Parathyroid adenoma (tissue), 2 donors: ENCODE measurements around the gene SPATA33.

Source experiments
- H2AFZ ChIP-seq: fragments of 300-600 bp; sonication (generic); one replicate; pipeline ENCODE4 v1.7.0; 2017; ENCODE audit warnings: antibody characterized with exemption, mild to moderate bottlenecking
- H3K27ac ChIP-seq: fragments of 300-600 bp; sonication (generic); one replicate; pipeline ENCODE4 v1.7.0; 2017
- H3K27me3 ChIP-seq: fragments of 300-600 bp; sonication (generic); one replicate; pipeline ENCODE4 v1.7.0; 2017; ENCODE audit warnings: low read length; ENCODE audit not compliant: control insufficient read depth, insufficient read depth
- H3K36me3 ChIP-seq: fragments of 300-600 bp; sonication (generic); one replicate; pipeline ENCODE4 v1.7.0; 2017; ENCODE audit warnings: low read length; ENCODE audit not compliant: control insufficient read depth, insufficient read depth
- H3K4me1 ChIP-seq: fragments of 300-600 bp; sonication (generic); one replicate; pipeline ENCODE4 v1.7.0; 2017; ENCODE audit warnings: control low read depth
- H3K4me2 ChIP-seq: fragments of 300-600 bp; sonication (generic); one replicate; pipeline ENCODE4 v1.7.0; 2017; ENCODE audit warnings: low read length
- H3K4me3 ChIP-seq: fragments of 300-600 bp; sonication (generic); one replicate; pipeline ENCODE4 v1.7.0; 2017; ENCODE audit warnings: low read depth, low read length
- H3K79me2 ChIP-seq: fragments of 300-600 bp; sonication (generic); one replicate; pipeline ENCODE4 v1.7.0; 2017; ENCODE audit warnings: control low read depth
- H3K9ac ChIP-seq: fragments of 300-600 bp; sonication (generic); one replicate; pipeline ENCODE4 v1.7.0; 2017; ENCODE audit warnings: mild to moderate bottlenecking
- H3K9me3 ChIP-seq: fragments of 300-600 bp; sonication (generic); one replicate; pipeline ENCODE4 v1.7.0; 2017; ENCODE audit warnings: low read length; ENCODE audit not compliant: control insufficient read depth
- TF ChIP-seq, protein P1 (sequence below): fragments of 300-600 bp; sonication (generic); IDR thresholded peaks from one replicate; pipeline ENCODE4 v1.7.0; 2017; ENCODE audit warnings: antibody characterized with exemption, mild to moderate bottlenecking
- donor health status: primary hyperparathyroidism.

Gene SPATA33

DNA sequence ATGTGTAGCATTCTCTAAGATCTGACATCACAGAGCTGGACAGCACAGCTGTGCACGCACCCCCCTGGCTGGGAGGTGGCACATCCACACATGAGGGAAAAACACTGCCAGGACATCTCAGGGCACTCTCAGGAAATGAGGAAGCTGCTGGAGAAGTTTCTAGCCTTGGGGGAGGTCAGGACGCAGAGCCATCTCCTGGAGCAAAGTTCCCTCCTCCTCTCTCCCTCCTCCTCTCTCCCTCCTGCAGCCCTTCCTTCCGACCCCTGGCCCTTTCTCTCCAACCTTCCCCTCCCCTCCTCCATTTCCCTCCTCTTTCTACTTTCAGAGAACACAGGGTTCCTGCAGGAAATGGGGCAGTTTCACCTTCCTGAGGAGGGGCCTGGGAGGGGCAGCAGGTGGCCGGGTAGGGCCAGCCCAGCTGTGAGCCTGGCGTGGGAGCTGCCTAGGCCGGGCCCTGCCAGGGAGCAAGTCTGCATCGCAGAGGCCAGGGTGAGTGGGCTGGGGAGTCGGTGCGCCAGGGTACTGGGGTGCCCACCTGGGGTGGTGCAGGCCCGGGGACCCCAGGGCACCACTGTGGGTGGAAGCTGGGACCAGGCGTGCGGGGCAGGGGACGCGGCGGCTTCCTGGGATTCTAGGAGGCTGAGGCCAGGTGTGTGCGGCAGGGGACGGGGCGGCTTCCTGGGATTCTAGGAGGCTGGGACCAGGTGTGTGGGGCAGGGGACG lies 44.2 kb upstream of the SPATA33 start, which contains the start of gene DPEP1:
TSS of gene DPEP1 (plus strand) at position 412 of the 723 bp plus-strand sequence. CDS start 16,769 bp downstream, outside the sequence.
- H3K9ac ChIP-seq = no peak within 1 kb of the TSS
- no peak within 1 kb of the TSS for H2AFZ ChIP-seq
- no peaks in the 10 kb centered on the region for H3K4me1 ChIP-seq
- H3K27ac ChIP-seq = no peak within 1 kb of the TSS
- TF ChIP-seq, protein P1, sequence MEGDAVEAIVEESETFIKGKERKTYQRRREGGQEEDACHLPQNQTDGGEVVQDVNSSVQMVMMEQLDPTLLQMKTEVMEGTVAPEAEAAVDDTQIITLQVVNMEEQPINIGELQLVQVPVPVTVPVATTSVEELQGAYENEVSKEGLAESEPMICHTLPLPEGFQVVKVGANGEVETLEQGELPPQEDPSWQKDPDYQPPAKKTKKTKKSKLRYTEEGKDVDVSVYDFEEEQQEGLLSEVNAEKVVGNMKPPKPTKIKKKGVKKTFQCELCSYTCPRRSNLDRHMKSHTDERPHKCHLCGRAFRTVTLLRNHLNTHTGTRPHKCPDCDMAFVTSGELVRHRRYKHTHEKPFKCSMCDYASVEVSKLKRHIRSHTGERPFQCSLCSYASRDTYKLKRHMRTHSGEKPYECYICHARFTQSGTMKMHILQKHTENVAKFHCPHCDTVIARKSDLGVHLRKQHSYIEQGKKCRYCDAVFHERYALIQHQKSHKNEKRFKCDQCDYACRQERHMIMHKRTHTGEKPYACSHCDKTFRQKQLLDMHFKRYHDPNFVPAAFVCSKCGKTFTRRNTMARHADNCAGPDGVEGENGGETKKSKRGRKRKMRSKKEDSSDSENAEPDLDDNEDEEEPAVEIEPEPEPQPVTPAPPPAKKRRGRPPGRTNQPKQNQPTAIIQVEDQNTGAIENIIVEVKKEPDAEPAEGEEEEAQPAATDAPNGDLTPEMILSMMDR = no peak
- H3K36me3 ChIP-seq = no peaks in the 10 kb centered on the region
- no peak within 1 kb of the TSS for H3K4me3 ChIP-seq
- H3K27me3 ChIP-seq = no peaks in the 10 kb centered on the region
- H3K9me3 ChIP-seq = no peaks in the 10 kb centered on the region
- no peak within 1 kb of the TSS for H3K4me2 ChIP-seq
- H3K79me2 ChIP-seq = no peaks in the 10 kb centered on the region

DNA sequence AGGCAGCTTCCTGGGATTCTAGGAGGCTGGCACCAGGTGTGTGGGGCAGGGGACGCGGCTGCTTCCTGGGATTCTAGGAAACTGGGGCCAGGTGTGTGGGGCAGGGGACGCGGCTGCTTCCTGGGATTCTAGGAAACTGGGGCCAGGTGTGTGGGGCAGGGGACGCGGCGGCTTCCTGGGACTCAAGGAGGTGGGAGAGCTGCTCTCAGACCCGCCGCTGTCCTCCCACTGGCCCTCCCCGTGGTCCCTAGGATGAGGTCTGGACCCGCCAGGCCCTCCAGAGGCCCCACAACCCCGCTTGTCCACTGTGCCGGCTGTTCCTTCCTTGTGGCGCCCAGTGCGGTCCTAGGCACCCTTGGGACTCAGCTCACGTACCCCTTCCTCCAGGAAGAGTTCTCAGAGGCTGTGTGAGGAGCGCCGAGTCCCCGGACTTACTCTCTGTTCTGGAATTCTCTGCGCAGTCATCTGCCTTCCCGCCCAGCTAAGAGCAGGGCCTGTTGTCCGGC lies 43.6 kb upstream of the SPATA33 start:
- Histone ChIP-seq H3K4me1 (no peaks in the 10 kb centered on the region), H3K9me3 (no peaks in the 10 kb centered on the region)
- TF ChIP-seq, protein P1 = no peak

DNA sequence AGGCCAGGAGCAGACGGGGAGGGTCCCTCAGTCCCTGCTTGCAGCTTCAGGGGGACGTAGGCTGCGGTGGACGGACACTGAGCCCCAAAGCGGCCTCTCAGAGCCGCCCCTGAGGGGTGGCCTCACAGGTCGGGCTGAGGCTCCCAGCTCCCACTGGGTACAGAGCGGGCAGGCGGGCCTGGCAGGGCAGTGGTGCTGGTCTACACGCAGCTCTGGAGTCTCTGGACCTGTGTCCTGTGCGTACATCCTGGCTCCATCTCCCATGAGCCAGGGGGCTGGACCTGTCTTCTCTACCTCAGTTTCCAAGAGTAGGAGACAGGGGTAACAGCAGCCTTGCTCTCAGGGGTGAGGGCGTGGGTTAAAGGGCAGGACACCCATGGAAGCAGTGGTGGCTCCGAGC lies 42.5 kb upstream of the SPATA33 start:
- H3K9ac ChIP-seq = no peak overlapping the region
- no peaks in the 10 kb centered on the region for H3K27me3 ChIP-seq
- TF ChIP-seq, protein P1 = no peak
- H3K9me3 ChIP-seq = no peaks in the 10 kb centered on the region
- no peak overlapping the region for H3K4me3 ChIP-seq
- no peak overlapping the region for H3K27ac ChIP-seq
- H3K36me3 ChIP-seq = no peaks in the 10 kb centered on the region
- H3K4me1 ChIP-seq = no peaks in the 10 kb centered on the region
- no peak overlapping the region for H2AFZ ChIP-seq
- no peaks in the 10 kb centered on the region for H3K79me2 ChIP-seq
- H3K4me2 ChIP-seq = no peak overlapping the region

More for the DNA sequence above, 43.6 kb upstream of the SPATA33 start:
- Histone ChIP-seq H2AFZ (no peak overlapping the region), H3K79me2 (no peaks in the 10 kb centered on the region), H3K4me3 (no peak overlapping the region), H3K4me2 (no peak overlapping the region), H3K9ac (no peak overlapping the region), H3K36me3 (no peaks in the 10 kb centered on the region), H3K27ac (no peak overlapping the region), H3K27me3 (no peaks in the 10 kb centered on the region)

DNA sequence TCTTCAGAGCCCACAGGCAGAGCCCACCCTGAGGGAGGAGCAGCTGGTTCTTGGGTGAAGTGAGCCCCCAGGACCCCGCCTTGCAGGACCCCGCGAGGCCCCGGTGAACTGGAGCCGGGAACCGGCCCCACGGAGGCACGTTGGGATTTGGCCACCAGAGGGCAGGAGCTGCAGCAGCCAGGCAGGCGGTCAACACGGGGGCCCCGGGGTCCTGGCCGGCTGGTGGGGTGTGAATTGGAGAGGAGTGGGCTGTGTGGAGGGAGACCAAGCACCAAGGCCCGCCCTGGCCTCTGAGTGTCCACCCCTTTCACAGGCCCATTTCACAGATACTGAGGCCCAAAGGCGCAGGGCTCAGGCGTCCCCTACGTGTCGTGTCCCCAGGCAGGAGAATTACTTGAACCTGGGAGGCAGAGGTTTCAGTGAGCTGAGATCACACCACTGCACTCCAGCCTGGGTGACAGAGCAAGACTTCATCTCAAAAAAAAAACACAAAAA lies 42.0 kb upstream of the SPATA33 start:
- Histone ChIP-seq H2AFZ (no peak overlapping the region), H3K27ac (no peak overlapping the region), H3K9ac (no peak overlapping the region), H3K4me1 (no peaks in the 10 kb centered on the region), H3K9me3 (no peaks in the 10 kb centered on the region), H3K79me2 (no peaks in the 10 kb centered on the region), H3K27me3 (no peaks in the 10 kb centered on the region), H3K4me3 (no peak overlapping the region), H3K36me3 (no peaks in the 10 kb centered on the region), H3K4me2 (no peak overlapping the region)
- TF ChIP-seq, protein P1 = peak; percentile 29
